A673 (cell line): Measurements from ENCODE around the gene PNISR. TPM values are rescaled to one million over a fixed set of nuclear protein-coding genes. Genes with fewer than 3 reads are reported as not detected.

ENCODE experiments used
- BruUV-seq: library from RNA; stranded (reverse); fragments of 400-500 nt; replicated peaks from 2 replicates; lab custom pipeline; 2021; lab: Mats Ljungman, UMichigan
- CTCF ChIA-PET: fragments of 300-600 bp; sonication (Branson Sonifier 250); formaldehyde crosslinking; loops from one replicate; lab custom pipeline; 2022; ENCODE audit warnings: antibody characterized with exemption; lab: Charles Lee
- POLR2A ChIA-PET: fragments of 300-600 bp; sonication (Branson Sonifier 250); formaldehyde crosslinking; loops from one replicate; lab custom pipeline; 2022; ENCODE audit warnings: antibody characterized with exemption; ENCODE audit not compliant: low non-redundant PET; lab: Charles Lee
- DNase-seq: peaks from one replicate; pipeline ENCODE4 v3.0.0-alpha.2; 2015; ENCODE audit warnings: low spot score
- H3K27ac ChIP-seq: fragments of 200-600 bp; sonication (generic); 2 replicates; pipeline ENCODE4 v1.5.1; 2016; ENCODE audit warnings: mixed run types, low read depth, mild to moderate bottlenecking, mixed read lengths, antibody characterized with exemption, low read length; ENCODE audit not compliant: poor library complexity, severe bottlenecking
- H3K27me3 ChIP-seq: fragments of 200-600 bp; sonication (generic); replicated peaks from 2 replicates; pipeline ENCODE4 v1.6.1; 2017; ENCODE audit warnings: mixed run types, low read depth, mild to moderate bottlenecking, mixed read lengths, antibody characterized with exemption, low read length; ENCODE audit not compliant: insufficient read depth, poor library complexity
- H3K36me3 ChIP-seq: fragments of 200-600 bp; sonication (generic); 2 replicates; pipeline ENCODE4 v1.6.1; 2016; ENCODE audit warnings: mixed run types, mild to moderate bottlenecking, mixed read lengths, antibody characterized with exemption, low read length; ENCODE audit not compliant: insufficient read depth, poor library complexity, severe bottlenecking
- H3K4me1 ChIP-seq: fragments of 200-600 bp; sonication (generic); 2 replicates; pipeline ENCODE4 v1.6.1; 2017; ENCODE audit warnings: mixed run types, mild to moderate bottlenecking, mixed read lengths, antibody characterized with exemption, low read length; ENCODE audit not compliant: insufficient read depth, poor library complexity, severe bottlenecking
- H3K4me3 ChIP-seq: fragments of 200-600 bp; sonication (generic); 2 replicates; pipeline ENCODE4 v1.5.1; 2016; ENCODE audit warnings: low read depth, mixed run types, mild to moderate bottlenecking, mixed read lengths, low read length; ENCODE audit not compliant: poor library complexity, severe bottlenecking
- H3K9me3 ChIP-seq: fragments of 200-600 bp; sonication (generic); 2 replicates; pipeline ENCODE4 v1.6.1; 2016; ENCODE audit warnings: mixed run types, low read depth, mild to moderate bottlenecking, mixed read lengths, antibody characterized with exemption, low read length; ENCODE audit not compliant: poor library complexity, severe bottlenecking
- EZH2 ChIP-seq: fragments of 200-600 bp; sonication (generic); IDR thresholded peaks from 2 replicates; pipeline ENCODE4 v1.6.1; 2017; ENCODE audit warnings: borderline replicate concordance, low read depth, mild to moderate bottlenecking, mixed read lengths, antibody characterized with exemption, low read length; ENCODE audit not compliant: poor library complexity, severe bottlenecking
- intact Hi-C: fragments of 100-400 bp; cut with micrococcal nuclease; formaldehyde crosslinking; loops from one replicate; pipeline ENCODE4 v1.10.0; 2022; ENCODE audit not compliant: unreplicated experiment
- total RNA-seq: library from RNA; stranded (reverse); gene quantifications from 2 replicates; pipeline ENCODE4 v1.2.3, GENCODE V29; 2021
- TF ChIP-seq, protein P1 (sequence below): fragments of 300-800, 200-600 bp; sonication (generic); conservative IDR thresholded peaks from 2 replicates; pipeline ENCODE4 v1.5.1; 2017; ENCODE audit warnings: low read depth, mild to moderate bottlenecking, antibody characterized with exemption, low read length, moderate library complexity, mixed read lengths

PNISR gene
- total RNA-seq, 1 experiment from 2014 or later, result 147 TPM

DNA sequence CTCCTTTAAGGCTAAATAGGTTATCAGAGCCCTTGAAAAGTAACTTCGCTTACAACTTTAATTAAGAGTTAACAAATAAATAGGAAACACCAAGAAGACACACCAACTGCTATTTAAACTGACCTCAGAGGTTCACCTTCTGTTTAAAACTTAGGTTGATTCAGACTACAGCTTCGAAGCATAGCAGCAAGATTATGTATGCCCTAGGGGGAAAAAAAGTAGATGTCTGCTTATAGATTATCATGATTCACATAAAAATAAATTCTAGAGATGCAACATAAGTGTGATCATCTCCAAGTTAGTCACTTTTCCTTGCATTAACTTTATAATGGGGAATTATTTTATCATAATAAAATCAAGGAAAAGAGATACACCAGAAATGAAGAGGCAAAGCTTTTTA, 8.9 kb downstream of the PNISR start:
- POLR2A ChIA-PET, result no interaction called here
- intact Hi-C loops, result no loop called here
- H3K27ac ChIP-seq, result no peak overlapping the region
- CTCF ChIA-PET, result no interaction called here
- BruUV-seq, result no TSS peak
- H3K9me3 ChIP-seq, result no peaks in the 10 kb centered on the region
- H3K4me3 ChIP-seq, result no peak overlapping the region
- TF ChIP-seq, protein P1, sequence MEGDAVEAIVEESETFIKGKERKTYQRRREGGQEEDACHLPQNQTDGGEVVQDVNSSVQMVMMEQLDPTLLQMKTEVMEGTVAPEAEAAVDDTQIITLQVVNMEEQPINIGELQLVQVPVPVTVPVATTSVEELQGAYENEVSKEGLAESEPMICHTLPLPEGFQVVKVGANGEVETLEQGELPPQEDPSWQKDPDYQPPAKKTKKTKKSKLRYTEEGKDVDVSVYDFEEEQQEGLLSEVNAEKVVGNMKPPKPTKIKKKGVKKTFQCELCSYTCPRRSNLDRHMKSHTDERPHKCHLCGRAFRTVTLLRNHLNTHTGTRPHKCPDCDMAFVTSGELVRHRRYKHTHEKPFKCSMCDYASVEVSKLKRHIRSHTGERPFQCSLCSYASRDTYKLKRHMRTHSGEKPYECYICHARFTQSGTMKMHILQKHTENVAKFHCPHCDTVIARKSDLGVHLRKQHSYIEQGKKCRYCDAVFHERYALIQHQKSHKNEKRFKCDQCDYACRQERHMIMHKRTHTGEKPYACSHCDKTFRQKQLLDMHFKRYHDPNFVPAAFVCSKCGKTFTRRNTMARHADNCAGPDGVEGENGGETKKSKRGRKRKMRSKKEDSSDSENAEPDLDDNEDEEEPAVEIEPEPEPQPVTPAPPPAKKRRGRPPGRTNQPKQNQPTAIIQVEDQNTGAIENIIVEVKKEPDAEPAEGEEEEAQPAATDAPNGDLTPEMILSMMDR, result no peak
- H3K27me3 ChIP-seq, result no peaks in the 10 kb centered on the region
- H3K36me3 ChIP-seq, result peaks cover 34% of the 10 kb centered on the region
- H3K4me1 ChIP-seq, result peaks cover 22% of the 10 kb centered on the region
- no peak for DNase-seq

- TF ChIP-seq, protein P1, result no peak
- Histone ChIP-seq H3K9me3 (no peaks in the 10 kb centered on the region), H3K4me1 (peaks cover 14% of the 10 kb centered on the region), H3K36me3 (peaks cover 41% of the 10 kb centered on the region), H3K27ac (no peak overlapping the region), H3K4me3 (no peak overlapping the region), H3K27me3 (no peaks in the 10 kb centered on the region)
- ChIA-PET CTCF (no interaction called here), POLR2A (no interaction called here)
- no TSS peak for BruUV-seq
- intact Hi-C loops, result no loop called here
- no peak for DNase-seq
These were observed 9.7 kb downstream of the PNISR start for GRCh38 chr6:99415446-99415845.

GRCh38 chr6:99412065-99412464, 13.0 kb downstream of the PNISR start:
- TF ChIP-seq, protein P1, result no peak
- TF ChIP-seq EZH2, result no peak
- H3K27me3 ChIP-seq, result no peaks in the 10 kb centered on the region
- DNase-seq, result no peak
- no peaks in the 10 kb centered on the region for H3K9me3 ChIP-seq
- ChIA-PET POLR2A (no interaction called here), CTCF (no interaction called here)
- peaks cover 72% of the 10 kb centered on the region for H3K36me3 ChIP-seq
- H3K4me3 ChIP-seq, result no peak overlapping the region
- BruUV-seq, result no TSS peak
- peaks cover 14% of the 10 kb centered on the region for H3K4me1 ChIP-seq
- no peak overlapping the region for H3K27ac ChIP-seq
- intact Hi-C loops, result no loop called here
